GM12873 (cell line): ENCODE results near the gene CYB5R2.

ENCODE experiments used
- CTCF ChIP-seq: IDR thresholded peaks from 2 replicates; pipeline ENCODE4 v1.5.1; 2012; ENCODE audit warnings: low read depth, mild to moderate bottlenecking, moderate library complexity, low read length, control low read depth; ENCODE audit not compliant: insufficient read depth; ENCODE audit errors: missing control alignments

CYB5R2 gene

DNA sequence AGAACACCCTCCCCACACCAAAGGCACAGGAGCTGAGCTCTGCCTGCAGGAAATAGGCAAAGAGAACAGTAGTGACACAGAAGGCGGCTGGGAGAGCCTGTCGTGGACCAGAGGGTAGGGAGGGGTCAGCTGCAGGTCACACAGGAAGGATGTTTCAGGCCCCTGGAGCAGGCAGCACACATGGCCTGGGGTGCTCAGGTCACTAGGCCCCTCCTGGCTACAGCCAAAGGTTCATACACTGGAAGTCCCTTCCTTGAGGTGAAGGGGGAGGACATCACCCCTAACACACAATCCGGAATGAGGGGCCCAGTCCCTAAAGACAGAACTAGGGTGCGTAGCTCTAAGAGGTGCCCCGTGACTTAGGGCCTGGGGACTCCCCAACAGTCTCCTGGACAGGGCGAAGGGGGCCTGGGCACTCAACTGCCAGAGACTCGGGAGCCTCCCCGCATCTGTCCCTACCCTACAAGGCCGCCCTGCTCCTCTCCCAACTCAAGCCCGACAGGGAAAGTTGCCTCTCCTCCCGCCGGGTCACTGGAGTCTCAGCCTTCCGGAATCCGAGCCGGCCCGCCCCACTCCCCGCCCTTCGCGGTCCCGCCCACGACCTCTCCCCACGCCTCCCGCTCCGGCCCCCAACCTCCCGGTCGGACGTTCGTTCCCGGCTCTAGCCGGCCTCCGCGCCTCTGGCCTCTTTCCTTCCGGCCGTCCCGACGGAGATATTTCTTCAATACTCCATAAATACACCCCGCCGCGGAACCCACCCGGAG, at the start of gene CYB5R2:
Gene CYB5R2 (minus strand): TSS at position 541 of the 764 bp plus-strand sequence. CDS start 675 bp downstream, outside the sequence.
- TF ChIP-seq CTCF: no peak

DNA sequence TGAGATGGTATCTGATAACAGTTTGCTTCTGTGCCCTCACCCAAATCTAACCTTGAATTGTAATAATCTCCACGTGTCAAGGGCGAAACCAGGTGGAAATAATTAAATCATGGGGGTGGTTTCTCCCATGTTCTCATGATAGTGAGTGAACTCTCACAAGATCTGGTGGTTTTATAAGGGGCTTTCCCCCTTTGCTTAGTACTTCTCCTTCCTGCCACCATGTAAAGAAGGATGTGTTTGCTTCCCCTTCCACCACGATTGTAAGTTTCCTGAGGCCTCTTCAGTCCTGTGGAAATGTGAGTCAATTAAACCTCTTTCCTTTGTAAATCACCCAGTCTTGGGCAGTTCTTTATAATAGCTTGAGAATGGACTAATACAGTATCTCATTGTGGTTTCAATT, 41.5 kb upstream of the CYB5R2 start:
- TF ChIP-seq CTCF: no peak

- TF ChIP-seq CTCF: no peak
Observed at GRCh38 chr11:7706377-7706776, 33.1 kb upstream of the CYB5R2 start, which contains the start of gene OVCH2. OVCH2 (minus strand) TSS chr11:7706477; CDS start chr11:7706394, 83 bp downstream.

- no peak for TF ChIP-seq CTCF
Observed at GRCh38 chr11:7703740-7704139, 30.4 kb upstream of the CYB5R2 start.

DNA sequence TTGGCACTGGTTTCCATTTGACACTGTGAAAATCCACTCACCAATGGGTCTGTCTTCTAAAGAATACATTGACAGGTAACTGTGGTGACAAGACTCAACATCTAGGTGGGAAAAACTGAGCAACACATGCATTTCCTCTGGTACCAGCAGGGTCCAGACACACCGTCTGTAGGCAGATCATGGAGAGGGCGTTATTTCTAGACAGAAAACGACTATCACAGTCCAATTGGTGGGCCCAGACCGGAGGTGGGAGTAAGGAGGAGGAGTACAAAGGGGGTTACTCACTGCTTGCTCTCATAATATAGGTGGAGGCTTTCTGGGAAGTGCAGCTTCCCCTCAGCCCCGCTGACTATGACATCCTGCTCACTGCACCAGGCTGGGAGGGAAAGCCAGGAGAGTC, 23.1 kb upstream of the CYB5R2 start:
- TF ChIP-seq CTCF: no peak

DNA sequence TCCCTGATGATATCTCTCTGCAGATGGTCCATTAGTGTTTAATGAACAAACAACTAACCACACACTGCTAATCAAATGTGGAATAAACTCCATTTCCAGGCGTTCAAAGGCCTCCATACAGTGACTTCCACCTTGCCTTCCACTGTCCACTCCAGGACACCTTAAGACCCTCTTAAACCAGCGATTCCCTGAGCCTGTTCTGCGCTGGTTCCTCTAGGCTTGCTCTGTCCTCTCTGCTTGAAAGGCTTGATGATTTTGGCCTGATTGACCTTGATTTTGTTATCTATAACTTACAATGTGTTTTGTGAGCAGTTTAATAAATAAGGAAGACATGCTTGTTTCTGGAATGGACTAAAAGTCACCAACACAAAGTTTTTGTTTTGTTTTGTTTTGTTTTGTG, 20.9 kb upstream of the CYB5R2 start:
- no peak for TF ChIP-seq CTCF

- TF ChIP-seq CTCF: no peak
Observed at GRCh38 chr11:7692426-7692825, 19.1 kb upstream of the CYB5R2 start.
